WERI-Rb-1 (cell line): Measurements from ENCODE around the gene SLC19A3.
A peak's percentile ranks its signal among the peaks of the same experiment; 100 is the strongest.
"Not testable (repeated sequence)": the region's sequence is repeated elsewhere in the genome, so short reads cannot be mapped to it uniquely, and the experiment has no call there.

Experiments
- DNase-seq: peaks from one replicate; pipeline ENCODE4 v3.0.0-alpha.2; 2020
- H3K27ac ChIP-seq: fragments of 250-450 bp; sonication (Bioruptor Pico); 2 replicates; pipeline ENCODE4 v1.5.1; 2020; ENCODE audit warnings: mild to moderate bottlenecking, moderate library complexity
- H3K27me3 ChIP-seq: fragments of 250-450 bp; sonication (Bioruptor Pico); 2 replicates; pipeline ENCODE4 v1.5.1; 2021; ENCODE audit warnings: mild to moderate bottlenecking, low read depth, moderate library complexity; ENCODE audit not compliant: insufficient read depth, severe bottlenecking
- H3K36me3 ChIP-seq: fragments of 250-450 bp; sonication (Bioruptor Pico); 2 replicates; pipeline ENCODE4 v1.5.1; 2020; ENCODE audit warnings: mild to moderate bottlenecking, moderate library complexity
- H3K4me3 ChIP-seq: 2 replicates; pipeline ENCODE4 v1.5.1; 2011; ENCODE audit warnings: low read depth, mild to moderate bottlenecking, control low read depth, low read length
- H3K9me3 ChIP-seq: fragments of 250-450 bp; sonication (Bioruptor Pico); 2 replicates; pipeline ENCODE4 v1.5.1; 2021; ENCODE audit warnings: mild to moderate bottlenecking, moderate library complexity; ENCODE audit not compliant: severe bottlenecking
- TF ChIP-seq, protein P1 (sequence below): IDR thresholded peaks from 2 replicates; pipeline ENCODE4 v1.5.1; 2011; ENCODE audit warnings: low read depth, mild to moderate bottlenecking, control low read depth, inconsistent platforms, low read length

The SLC19A3 gene

DNA sequence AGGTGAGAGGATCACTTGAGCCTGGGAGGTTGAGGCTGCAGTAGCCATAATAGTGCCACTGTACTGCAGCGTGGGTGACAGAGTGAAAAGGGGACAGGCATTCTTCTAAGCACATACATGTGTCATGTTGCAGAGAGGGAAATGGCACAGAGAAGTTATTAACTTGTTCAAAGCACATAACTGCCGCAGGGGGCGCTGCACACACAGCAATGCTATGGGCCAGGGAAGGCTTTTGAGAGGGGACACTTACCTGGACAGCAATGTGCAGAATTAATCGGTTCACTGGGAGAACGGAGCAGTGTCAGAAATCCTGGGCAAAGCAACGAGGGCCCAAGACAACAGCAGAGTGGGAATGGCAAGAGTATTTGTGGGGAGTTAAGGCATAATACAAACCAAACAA lies 30.3 kb upstream of the SLC19A3 start:
- H3K36me3 ChIP-seq: no peaks in the 10 kb centered on the region
- DNase-seq: peak; percentile 26
- no peaks in the 10 kb centered on the region for H3K9me3 ChIP-seq
- H3K27ac ChIP-seq: no peak overlapping the region
- peaks cover 5% of the 10 kb centered on the region for H3K27me3 ChIP-seq
- TF ChIP-seq, protein P1, sequence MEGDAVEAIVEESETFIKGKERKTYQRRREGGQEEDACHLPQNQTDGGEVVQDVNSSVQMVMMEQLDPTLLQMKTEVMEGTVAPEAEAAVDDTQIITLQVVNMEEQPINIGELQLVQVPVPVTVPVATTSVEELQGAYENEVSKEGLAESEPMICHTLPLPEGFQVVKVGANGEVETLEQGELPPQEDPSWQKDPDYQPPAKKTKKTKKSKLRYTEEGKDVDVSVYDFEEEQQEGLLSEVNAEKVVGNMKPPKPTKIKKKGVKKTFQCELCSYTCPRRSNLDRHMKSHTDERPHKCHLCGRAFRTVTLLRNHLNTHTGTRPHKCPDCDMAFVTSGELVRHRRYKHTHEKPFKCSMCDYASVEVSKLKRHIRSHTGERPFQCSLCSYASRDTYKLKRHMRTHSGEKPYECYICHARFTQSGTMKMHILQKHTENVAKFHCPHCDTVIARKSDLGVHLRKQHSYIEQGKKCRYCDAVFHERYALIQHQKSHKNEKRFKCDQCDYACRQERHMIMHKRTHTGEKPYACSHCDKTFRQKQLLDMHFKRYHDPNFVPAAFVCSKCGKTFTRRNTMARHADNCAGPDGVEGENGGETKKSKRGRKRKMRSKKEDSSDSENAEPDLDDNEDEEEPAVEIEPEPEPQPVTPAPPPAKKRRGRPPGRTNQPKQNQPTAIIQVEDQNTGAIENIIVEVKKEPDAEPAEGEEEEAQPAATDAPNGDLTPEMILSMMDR: peak; percentile 67
- no peak overlapping the region for H3K4me3 ChIP-seq

GRCh38 chr2:227745594-227745993 lies 27.8 kb upstream of the SLC19A3 start, which contains the start of gene SCYGR8:
TSS of gene SCYGR8 (plus strand) at chr2:227745894. CDS start at chr2:227745894, 0 bp downstream.
- no peak within 1 kb of the TSS for H3K4me3 ChIP-seq
- H3K36me3 ChIP-seq: no peaks in the 10 kb centered on the region
- DNase-seq: no peak
- no peak within 1 kb of the TSS for H3K27ac ChIP-seq
- H3K27me3 ChIP-seq: no peaks in the 10 kb centered on the region
- TF ChIP-seq, protein P1: no peak
- no peaks in the 10 kb centered on the region for H3K9me3 ChIP-seq

DNA sequence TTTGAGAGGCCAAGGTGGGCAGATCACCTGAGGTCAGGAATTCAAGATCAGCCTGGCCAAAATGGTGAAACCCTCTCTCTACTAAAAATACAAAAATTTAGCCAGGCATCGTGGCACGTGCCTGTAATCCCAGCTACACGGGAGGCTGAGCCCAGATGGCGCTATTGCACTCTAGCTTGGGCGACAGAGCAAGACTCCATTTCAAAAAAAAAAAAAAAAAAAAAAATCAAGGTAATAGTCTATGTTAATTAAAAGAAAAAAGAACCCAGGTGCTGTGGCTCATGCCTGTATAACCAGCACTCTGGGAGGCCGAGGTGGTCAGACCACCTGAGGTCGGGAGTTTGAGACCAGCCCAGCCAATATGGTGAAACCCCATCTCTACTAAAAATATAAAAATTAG lies 22.9 kb upstream of the SLC19A3 start:
- H3K9me3 ChIP-seq, H3K36me3 ChIP-seq, H3K27ac ChIP-seq, H3K27me3 ChIP-seq, H3K4me3 ChIP-seq: not testable (repeated sequence)
- TF ChIP-seq, protein P1: peak; percentile 11; the same call in 1 of the 2 replicates
- DNase-seq: peak; percentile 9

- no peaks in the 10 kb centered on the region for H3K27me3 ChIP-seq
- TF ChIP-seq, protein P1: no peak
- no peak overlapping the region for H3K27ac ChIP-seq
- no peaks in the 10 kb centered on the region for H3K36me3 ChIP-seq
- no peak for DNase-seq
- H3K9me3 ChIP-seq: no peaks in the 10 kb centered on the region
- H3K4me3 ChIP-seq: no peak overlapping the region
These were observed 21.5 kb upstream of the SLC19A3 start for GRCh38 chr2:227739351-227739750.

DNA sequence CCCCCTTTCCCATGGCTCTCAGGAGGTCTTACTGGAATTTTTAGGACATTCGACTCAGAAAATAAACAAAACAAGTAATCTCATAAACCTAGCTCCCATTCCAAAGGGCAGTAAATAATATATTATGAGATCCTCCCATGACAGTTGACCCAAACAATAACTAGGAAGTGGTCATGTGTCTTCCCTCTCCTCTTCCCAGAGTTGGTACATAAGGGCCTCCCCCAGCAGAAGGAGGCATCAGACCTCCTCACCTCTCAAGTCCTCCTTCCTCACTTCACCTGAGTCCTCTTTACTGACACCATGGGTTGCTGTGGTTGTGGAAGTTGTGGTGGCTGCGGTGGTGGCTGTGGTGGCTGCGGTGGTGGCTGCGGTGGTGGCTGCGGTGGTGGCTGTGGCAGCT lies 10.2 kb upstream of the SLC19A3 start, which contains the start of gene SCYGR7:
TSS of gene SCYGR7 (plus strand) at position 301 of the 400 bp plus-strand sequence. CDS start at position 301, 0 bp downstream.
- TF ChIP-seq, protein P1: no peak
- Histone ChIP-seq H3K36me3 (no peaks in the 10 kb centered on the region), H3K27me3 (no peaks in the 10 kb centered on the region), H3K4me3 (no peak within 1 kb of the TSS), H3K27ac (no peak within 1 kb of the TSS), H3K9me3 (no peaks in the 10 kb centered on the region)
- no peak for DNase-seq

DNA sequence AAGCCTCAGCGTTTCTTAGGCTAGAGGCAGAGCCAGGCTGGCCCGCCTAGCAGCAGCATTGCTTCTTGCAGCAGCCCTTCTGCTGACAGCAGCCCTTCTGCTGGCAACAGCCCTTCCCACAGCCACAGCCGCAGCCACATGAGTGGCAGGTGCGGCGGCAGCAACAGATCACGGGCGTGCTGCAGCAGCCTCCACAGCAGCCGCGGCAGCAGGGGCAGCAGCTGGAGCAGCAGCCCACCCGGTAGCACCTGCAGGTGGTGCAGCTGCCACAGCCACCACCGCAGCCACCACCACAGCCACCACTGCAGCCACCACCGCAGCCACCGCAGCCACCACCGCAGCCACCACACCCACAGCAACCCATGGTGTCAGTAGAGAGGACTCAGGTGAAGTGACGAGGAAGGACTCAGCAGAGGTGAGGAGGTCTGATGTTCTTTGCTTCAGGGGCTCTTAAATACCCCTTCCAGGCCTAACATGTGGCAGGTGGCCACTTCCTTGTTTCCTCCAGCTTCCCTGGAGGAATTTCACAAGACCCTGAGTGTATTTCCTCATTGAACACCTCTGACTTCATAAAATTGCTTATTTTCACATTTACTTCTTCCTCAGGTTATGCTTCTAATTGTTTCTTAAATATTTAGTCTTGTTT lies 6.7 kb upstream of the SLC19A3 start, which contains the start of gene SCYGR6:
TSS of gene SCYGR6 (minus strand) at position 364 of the 646 bp plus-strand sequence. CDS start at position 364, 0 bp downstream.
- Histone ChIP-seq H3K27me3 (peaks cover 2% of the 10 kb centered on the region), H3K9me3 (no peaks in the 10 kb centered on the region), H3K27ac (no peak within 1 kb of the TSS), H3K36me3 (no peaks in the 10 kb centered on the region), H3K4me3 (no peak within 1 kb of the TSS)
- no peak for DNase-seq
- TF ChIP-seq, protein P1: no peak

GRCh38 chr2:227722821-227723220 lies 5.0 kb upstream of the SLC19A3 start:
- H3K4me3 ChIP-seq, H3K36me3 ChIP-seq, H3K27me3 ChIP-seq, H3K9me3 ChIP-seq, H3K27ac ChIP-seq, DNase-seq: not testable (repeated sequence)
